ENCODE data around the gene SLC6A3.

GRCh38 chr5:1352231-1353219 is 92.7 kb downstream of the SLC6A3 start:
- TF ChIP-seq CTCF (IDR thresholded peaks at IDR 0.05; ENCODE audit: insufficient read depth, low read length) (no peak), REST (IDR thresholded peaks at IDR 0.05; ENCODE audit: insufficient replicate concordance, low read depth) (no peak), SPI1 (IDR thresholded peaks at IDR 0.05; ENCODE audit: borderline replicate concordance, low read depth) (no peak), POLR2AphosphoS5 (IDR thresholded peaks at IDR 0.05; ENCODE audit: low read depth) (no peak)
